ENCODE measurements around the gene SNCB. TPM values are rescaled to one million over a fixed set of nuclear protein-coding genes. Genes with fewer than 3 reads are reported as not detected.

Gene SNCB
- total and polyA plus RNA-seq, 2 of the 4 experiments (the other 2 are of a cell fraction), result 0.41 TPM; not detected in 1

DNA sequence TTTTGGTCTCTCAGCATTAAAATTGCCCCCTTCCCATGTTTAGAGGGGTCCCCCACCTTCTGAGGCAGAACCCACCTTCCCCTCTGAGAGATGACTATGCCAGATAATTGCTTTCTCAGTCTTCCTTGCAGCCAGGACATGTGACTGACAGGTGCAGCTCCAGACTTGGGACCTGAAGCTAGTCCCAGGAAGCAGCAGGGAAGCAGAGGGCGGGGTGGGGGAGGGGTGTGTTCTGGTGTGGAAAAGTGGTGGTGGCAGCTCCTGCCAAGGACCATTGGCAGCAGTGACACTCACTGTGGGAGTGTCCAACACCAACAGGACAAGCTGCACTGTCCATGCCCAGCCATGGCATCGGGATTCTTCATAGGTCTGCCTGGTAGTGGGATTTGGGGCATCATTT is 2.4 kb upstream of the SNCB start:
- Histone ChIP-seq H3K23ac (ENCODE audit: low read depth, low read length) (no peak overlapping the region), H3K9me3 (ENCODE audit: control insufficient read depth, insufficient read depth, low read length) (peaks cover 5% of the 10 kb centered on the region), H3K4me3 (ENCODE audit: insufficient read depth, low read depth, low read length) (no peak overlapping the region), H3K27me3 (ENCODE audit: control insufficient read depth, insufficient read depth, low read length) (peaks cover 76% of the 10 kb centered on the region), H3K4me2 (ENCODE audit: low read depth, low read length) (no peak overlapping the region), H2BK20ac (ENCODE audit: low read depth, low read length) (no peak overlapping the region), H4K8ac (ENCODE audit: low read depth in 2 of 2, low read length in 2 of 2) (no peak overlapping the region), H2AFZ (replicated peaks; ENCODE audit: low read length, poor library complexity) (no peak overlapping the region), H3K56ac (ENCODE audit: extremely low read depth, insufficient read depth, low read length) (no peak overlapping the region), H3K4me1 (ENCODE audit: control insufficient read depth, insufficient read depth, low read length) (peaks cover 2% of the 10 kb centered on the region; the same call in 1 of the 2 replicates), H3K14ac (replicated peaks; ENCODE audit: low read depth, low read length) (no peak overlapping the region), H3K9me1 (ENCODE audit: insufficient read depth, low read length) (peaks cover 3% of the 10 kb centered on the region; the same call in 1 of the 2 replicates), H2AK9ac (replicated peaks; ENCODE audit: low read depth, low read length, poor library complexity) (no peak overlapping the region), H3K27ac (ENCODE audit: insufficient read depth, low read length) (no peak overlapping the region), H4K91ac (ENCODE audit: insufficient read depth, low read depth, low read length) (no peak overlapping the region), H3K79me1 (ENCODE audit: low read depth in 1 of 2, low read length in 2 of 2) (no peaks in the 10 kb centered on the region), H3K18ac (ENCODE audit: low read depth, low read length) (no peak overlapping the region), H3K36me3 (ENCODE audit: control insufficient read depth, insufficient read depth, low read length) (no peaks in the 10 kb centered on the region), H4K5ac (ENCODE audit: low read depth, low read length) (no peak overlapping the region), H2AK5ac (ENCODE audit: low read depth, low read length) (no peak overlapping the region), H2BK120ac (ENCODE audit: low read depth, low read length) (no peak overlapping the region), H3K9ac (ENCODE audit: low read depth, low read length) (no peak overlapping the region), H4K20me1 (ENCODE audit: insufficient read depth, low read length) (no peaks in the 10 kb centered on the region; the same call in 1 of the 2 replicates), H3K4ac (ENCODE audit: low read depth, low read length) (no peak overlapping the region), H2BK15ac (ENCODE audit: low read depth, low read length) (no peak overlapping the region), H2BK5ac (ENCODE audit: low read depth, low read length, poor library complexity, severe bottlenecking) (no peak overlapping the region)
- intact Hi-C loops (cut with micrococcal nuclease), result no loop called here
- BruUV-seq (replicated peaks), result no TSS peak
- in situ Hi-C loops (cut with MboI; ENCODE audit: low sequenced_read_pairs), result no loop called here
- TF ChIP-seq RAD21 (IDR thresholded peaks at IDR 0.05; ENCODE audit: low read length) (no peak), BHLHE40 (IDR thresholded peaks at IDR 0.05; ENCODE audit: low read depth, low read length) (no peak), POLR2A (IDR thresholded peaks at IDR 0.05; ENCODE audit: low read depth, low read length) (no peak), RCOR1 (IDR thresholded peaks at IDR 0.05; ENCODE audit: insufficient replicate concordance, low read length) (no peak), CEBPB (IDR thresholded peaks at IDR 0.05; ENCODE audit: low read depth, low read length) (no peak), MAFK (IDR thresholded peaks at IDR 0.05; ENCODE audit: low read depth, low read length) (no peak), FOS (IDR thresholded peaks at IDR 0.05; ENCODE audit: low read depth, low read length) (no peak), NFE2L2 (IDR thresholded peaks at IDR 0.05; ENCODE audit: low read depth, low read length) (no peak), SMC3 (IDR thresholded peaks at IDR 0.05; ENCODE audit: low read depth, low read length) (no peak), MAZ (IDR thresholded peaks at IDR 0.05; ENCODE audit: borderline replicate concordance, low read depth, low read length) (no peak), CHD1 (IDR thresholded peaks at IDR 0.05; ENCODE audit: low read depth, low read length) (no peak), RFX5 (IDR thresholded peaks at IDR 0.05; ENCODE audit: low read depth, low read length) (no peak), MXI1 (IDR thresholded peaks at IDR 0.05; ENCODE audit: borderline replicate concordance, low read depth, low read length) (no peak)
- TF ChIP-seq, protein P1, sequence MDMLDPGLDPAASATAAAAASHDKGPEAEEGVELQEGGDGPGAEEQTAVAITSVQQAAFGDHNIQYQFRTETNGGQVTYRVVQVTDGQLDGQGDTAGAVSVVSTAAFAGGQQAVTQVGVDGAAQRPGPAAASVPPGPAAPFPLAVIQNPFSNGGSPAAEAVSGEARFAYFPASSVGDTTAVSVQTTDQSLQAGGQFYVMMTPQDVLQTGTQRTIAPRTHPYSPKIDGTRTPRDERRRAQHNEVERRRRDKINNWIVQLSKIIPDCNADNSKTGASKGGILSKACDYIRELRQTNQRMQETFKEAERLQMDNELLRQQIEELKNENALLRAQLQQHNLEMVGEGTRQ (IDR thresholded peaks at IDR 0.05; ENCODE audit: low read depth, low read length), result no peak
- TF ChIP-seq, protein P2, sequence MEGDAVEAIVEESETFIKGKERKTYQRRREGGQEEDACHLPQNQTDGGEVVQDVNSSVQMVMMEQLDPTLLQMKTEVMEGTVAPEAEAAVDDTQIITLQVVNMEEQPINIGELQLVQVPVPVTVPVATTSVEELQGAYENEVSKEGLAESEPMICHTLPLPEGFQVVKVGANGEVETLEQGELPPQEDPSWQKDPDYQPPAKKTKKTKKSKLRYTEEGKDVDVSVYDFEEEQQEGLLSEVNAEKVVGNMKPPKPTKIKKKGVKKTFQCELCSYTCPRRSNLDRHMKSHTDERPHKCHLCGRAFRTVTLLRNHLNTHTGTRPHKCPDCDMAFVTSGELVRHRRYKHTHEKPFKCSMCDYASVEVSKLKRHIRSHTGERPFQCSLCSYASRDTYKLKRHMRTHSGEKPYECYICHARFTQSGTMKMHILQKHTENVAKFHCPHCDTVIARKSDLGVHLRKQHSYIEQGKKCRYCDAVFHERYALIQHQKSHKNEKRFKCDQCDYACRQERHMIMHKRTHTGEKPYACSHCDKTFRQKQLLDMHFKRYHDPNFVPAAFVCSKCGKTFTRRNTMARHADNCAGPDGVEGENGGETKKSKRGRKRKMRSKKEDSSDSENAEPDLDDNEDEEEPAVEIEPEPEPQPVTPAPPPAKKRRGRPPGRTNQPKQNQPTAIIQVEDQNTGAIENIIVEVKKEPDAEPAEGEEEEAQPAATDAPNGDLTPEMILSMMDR (conservative IDR thresholded peaks at IDR 0.05; ENCODE audit: low read depth, low read length), result no peak
- TF ChIP-seq, protein P3, sequence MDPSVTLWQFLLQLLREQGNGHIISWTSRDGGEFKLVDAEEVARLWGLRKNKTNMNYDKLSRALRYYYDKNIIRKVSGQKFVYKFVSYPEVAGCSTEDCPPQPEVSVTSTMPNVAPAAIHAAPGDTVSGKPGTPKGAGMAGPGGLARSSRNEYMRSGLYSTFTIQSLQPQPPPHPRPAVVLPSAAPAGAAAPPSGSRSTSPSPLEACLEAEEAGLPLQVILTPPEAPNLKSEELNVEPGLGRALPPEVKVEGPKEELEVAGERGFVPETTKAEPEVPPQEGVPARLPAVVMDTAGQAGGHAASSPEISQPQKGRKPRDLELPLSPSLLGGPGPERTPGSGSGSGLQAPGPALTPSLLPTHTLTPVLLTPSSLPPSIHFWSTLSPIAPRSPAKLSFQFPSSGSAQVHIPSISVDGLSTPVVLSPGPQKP (IDR thresholded peaks at IDR 0.05; ENCODE audit: borderline replicate concordance, low read depth, low read length), result no peak
- WGBS, 2 experiments (ENCODE audit: extremely low coverage in 2 of 2, insufficient read length in 1 of 2), result no CpG with 5 or more reads among the region's 2 CpGs
- ChIA-PET POLR2A (ENCODE audit: unreplicated experiment) (no interaction called here), CTCF (interaction anchor here (0.6 to 1.1 kb wide), 2 partner anchors 28 to 216 kb away, joined by 3 read pairs; partner anchors contain the start of gene CLTB)
- ATAC-seq (ENCODE audit: low read depth) (no peak), DNase-seq (no peak)
- dilution Hi-C loops (cut with HindIII; ENCODE audit: low sequenced_read_pairs, unreplicated experiment), result no loop called here

Data from IMR-90 (cell line).